GM18502 (cell line): ENCODE data around the gene NAA50.

ENCODE experiments used
- ATAC-seq: cut with Tn5 transposase; IDR thresholded peaks from one replicate; pipeline ENCODE4 v1.9.1; 2021; ENCODE audit warnings: mild to moderate bottlenecking; ENCODE audit not compliant: unreplicated experiment, poor library complexity

The NAA50 gene

DNA sequence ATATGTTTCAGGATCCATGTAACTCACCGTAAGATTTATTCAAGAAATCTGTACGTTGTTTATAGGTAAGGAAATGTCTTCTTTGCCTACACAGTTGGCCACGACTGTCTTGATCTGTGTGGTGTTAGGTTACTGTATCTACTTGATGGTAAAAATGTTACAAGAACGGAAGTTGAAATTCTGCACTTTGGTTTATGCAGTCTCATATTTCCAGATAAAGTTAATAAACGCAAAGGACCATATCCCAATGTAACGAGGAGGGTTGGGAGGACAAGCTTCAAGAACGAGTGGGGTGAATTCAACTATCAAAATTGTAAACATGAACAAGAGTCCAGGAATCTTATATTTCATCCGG, 50.6 kb downstream of the NAA50 start:
- no peak for ATAC-seq

DNA sequence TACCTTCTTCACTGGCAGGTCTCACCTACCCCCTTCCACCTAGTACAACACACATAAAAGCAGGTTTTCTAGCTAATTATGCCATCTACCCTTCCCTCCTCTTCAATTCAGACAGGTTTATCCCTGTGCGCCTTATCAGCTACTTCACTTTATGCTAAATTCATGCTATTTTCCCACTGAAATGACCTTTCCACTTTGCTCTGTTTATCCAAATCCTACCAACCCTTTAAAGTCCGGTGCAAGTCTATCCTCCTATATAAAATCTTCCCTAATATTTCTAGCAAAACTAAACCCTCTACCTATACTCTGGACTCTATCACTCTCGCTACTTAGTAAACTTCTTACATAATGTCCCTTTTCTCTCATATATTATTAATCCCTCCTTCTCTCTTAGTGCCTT, 55.6 kb downstream of the NAA50 start:
- ATAC-seq, result no peak

DNA sequence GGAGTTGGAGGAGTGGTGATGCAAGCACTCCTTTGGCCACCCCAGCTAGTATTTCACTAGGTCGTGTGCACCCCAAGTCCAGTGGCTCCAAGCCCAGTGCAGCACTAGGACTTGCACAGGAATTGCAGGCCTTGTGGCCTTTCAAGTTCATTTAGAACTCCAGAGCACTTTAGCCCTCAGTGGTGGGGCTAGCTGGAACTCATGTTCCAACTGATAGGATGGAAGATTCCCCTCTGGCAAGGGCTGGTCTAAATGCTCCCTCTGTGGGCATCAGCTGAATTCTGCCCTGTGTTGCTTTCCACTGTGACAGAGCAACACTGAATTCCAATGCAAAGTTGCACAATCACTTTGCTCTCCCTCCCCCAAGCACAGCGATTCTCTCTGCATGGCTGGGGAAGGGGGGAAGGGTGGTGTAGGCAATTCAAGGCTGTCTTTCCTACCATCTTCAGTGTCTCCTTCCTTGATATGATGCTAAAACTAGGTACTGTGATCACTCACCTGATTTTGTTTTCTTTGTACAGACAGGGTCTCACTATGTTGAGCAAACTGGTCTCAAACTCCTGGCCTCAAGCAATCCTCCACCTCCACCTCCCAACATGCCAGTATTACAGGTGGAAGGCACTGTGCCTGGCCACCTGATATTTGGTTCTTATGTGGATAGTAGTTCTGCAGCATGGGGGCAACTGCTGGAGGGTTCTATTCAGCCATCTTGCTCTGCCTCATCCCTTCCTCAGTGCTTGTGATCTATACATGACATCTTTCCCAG, 59.9 kb downstream of the NAA50 start:
- ATAC-seq, result no peak

DNA sequence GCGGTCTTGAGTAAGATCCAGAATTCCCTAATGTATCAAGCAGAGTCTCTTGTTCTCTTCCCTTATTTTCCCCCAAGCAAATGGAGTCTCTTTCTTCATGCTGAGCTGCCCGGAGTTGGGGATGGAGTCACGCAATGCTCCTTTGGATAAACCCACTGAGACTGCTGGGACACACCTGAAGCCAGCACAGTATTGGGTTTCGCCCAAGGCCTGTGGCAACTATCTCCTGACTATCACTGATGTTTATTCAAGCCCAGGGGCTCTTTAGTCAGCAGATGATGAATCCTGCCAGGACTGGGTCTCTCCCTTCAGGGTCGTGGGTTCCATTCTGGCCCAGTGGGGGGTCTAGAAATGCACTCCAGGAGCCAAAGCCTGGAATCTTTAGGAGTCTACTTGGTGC, 60.9 kb downstream of the NAA50 start:
- no peak for ATAC-seq

DNA sequence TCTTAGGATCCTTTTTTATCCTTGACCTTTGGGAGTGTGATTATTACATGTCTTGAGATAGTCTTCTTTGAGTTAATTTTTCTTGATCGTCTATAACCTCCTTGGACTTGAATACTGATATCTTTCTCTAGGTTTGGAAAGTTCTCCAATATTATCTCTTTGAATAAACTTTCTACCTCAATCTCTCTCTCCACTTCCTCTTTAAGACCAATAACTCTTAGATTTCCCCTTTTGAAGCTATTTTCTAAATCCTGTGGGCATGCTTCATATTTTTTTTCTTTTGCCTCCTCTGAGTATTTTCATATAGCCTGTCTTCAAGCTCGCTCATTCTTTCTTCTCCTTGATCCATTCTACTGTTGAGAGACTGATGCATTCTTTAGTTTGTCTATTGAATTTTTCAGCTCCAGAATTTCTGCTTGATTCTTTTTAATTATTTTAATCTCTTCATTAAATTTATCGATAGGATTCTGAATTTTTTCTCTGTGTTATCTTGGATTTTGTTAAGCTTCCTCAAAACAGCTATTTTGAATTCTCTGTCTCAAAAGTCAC, 61.7 kb downstream of the NAA50 start:
- no peak for ATAC-seq

DNA sequence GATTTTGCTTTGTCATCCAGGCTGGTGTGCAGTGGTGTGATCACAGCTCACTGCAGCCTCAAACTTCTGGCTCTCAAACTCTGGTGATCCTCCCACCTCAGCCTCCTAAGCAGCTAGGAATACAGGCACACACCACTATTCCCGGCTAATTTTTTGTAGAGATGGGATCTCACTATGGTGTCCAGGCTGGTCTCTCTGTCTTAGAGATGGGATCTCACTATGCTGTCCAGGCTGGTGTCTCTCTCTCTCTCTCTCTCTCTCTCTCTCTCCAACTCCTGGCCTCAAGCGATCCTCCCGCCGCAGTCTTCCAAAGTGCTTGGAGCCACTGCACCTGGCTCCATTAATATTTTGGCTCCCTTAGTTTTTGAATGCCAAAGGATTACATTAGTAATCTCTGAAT, 67.3 kb downstream of the NAA50 start:
- no peak for ATAC-seq

DNA sequence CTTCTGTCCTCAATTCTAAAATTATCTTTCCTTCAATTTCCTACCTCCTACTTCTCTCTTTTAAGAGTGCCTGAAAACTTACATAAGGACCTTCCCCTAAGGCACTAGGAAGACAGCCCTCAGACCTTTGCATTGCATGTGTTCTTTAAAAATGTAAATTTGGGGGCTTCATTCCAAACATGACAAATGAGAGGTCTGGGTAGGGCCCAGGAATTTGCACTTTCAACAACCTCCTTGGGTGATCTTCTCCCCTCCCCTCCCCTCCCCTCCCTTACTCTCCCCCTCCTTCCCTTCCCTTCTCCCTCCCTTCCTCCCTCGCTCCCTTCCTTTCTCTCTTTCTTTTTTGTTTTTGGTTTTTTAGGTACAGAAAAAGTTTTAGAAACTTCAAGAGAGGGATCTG, 68.3 kb downstream of the NAA50 start:
- ATAC-seq, result no peak

DNA sequence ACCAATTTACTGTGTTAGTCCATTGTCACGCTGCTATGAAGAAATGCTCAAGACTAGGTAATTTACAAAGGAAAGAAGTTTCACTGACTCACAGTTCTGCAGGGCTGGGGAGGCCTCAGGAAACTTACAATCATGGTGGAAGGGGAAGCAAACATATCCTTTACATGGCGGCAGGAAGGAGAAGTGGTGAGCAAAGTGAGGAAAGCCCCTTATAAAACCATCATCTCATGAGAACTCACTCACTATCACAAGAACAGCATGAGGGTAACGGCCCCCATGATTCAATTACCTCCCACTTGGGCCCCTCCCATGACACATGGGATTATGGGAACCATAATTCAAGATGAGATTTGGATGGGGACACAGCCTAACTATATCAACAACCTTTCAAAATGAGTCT, 69.8 kb downstream of the NAA50 start:
- ATAC-seq, result no peak

DNA sequence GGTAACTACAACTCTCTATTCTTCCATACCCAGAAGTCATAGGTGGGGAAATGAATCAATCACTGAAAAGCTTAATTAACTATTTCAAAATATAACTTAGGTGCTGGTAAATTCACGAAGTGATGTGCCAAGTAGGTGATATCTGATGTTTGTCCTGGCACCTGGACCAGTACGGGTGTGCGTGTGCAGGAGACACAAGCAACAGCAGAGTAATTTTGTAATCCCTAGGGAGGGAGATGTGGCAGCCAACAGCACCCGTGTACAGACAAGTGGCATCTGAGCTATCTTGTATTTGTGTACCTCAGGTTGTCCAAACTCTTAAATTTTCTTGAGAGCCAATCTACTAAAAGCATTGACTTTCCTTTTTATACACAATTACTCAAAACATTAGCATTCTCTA, 72.5 kb downstream of the NAA50 start:
- no peak for ATAC-seq

DNA sequence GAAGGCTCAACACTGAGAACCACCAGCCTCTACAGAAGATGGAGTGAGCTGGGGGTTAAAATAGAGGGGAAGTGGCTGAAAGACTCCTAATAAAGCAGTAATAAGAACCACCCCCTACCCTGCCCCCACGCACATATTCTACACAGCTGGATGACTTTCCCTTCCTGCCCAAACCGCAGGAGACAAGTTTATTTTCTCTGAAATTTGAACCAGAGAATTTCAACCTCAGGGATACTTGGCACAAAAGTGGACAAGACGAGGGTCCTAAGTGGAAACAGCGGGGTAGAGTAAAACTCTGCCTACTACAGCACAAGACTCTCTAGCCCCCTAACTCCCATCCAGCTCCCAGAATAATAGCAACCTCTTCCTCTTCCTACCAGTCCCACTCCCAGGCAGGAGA, 78.0 kb downstream of the NAA50 start:
- no peak for ATAC-seq
